Panc1 (cell line): ENCODE results near the gene HNRNPM. TPM values are rescaled to one million over a fixed set of nuclear protein-coding genes. Genes with fewer than 3 reads are reported as not detected.

Source experiments
- ATAC-seq: fragments of 200-7000 bp; cut with Tn5 transposase; 2 replicates; pipeline ENCODE4 v1.9.1; 2020; ENCODE audit warnings: mild to moderate bottlenecking, moderate library complexity
- BruUV-seq: library from RNA; stranded (reverse); fragments of 400-500 nt; replicated peaks from 2 replicates; lab custom pipeline; 2021; lab: Mats Ljungman, UMichigan
- CTCF ChIA-PET: fragments of 300-600 bp; sonication (Branson Sonifier 250); formaldehyde crosslinking; loops from one replicate; lab custom pipeline; 2022; ENCODE audit warnings: antibody characterized with exemption; lab: Charles Lee
- POLR2A ChIA-PET: fragments of 300-600 bp; sonication (Branson Sonifier 250); formaldehyde crosslinking; loops from one replicate; lab custom pipeline; 2022; ENCODE audit warnings: antibody characterized with exemption; lab: Charles Lee
- DNase-seq: peaks from one replicate; pipeline ENCODE4 v3.0.0-alpha.2; 2010; ENCODE audit warnings: low read depth, low spot score
- H3K27ac ChIP-seq: 2 replicates; pipeline ENCODE4 v1.5.1; 2011; ENCODE audit warnings: mild to moderate bottlenecking, low read length, inconsistent platforms
- H3K27me3 ChIP-seq: fragments of 200-500 bp; sonication (Bioruptor generic); 2 replicates; pipeline ENCODE4 v1.6.0; 2014; ENCODE audit warnings: low read length, inconsistent platforms; ENCODE audit not compliant: control insufficient read depth, insufficient read depth
- H3K36me3 ChIP-seq: fragments of 200-500 bp; sonication (Bioruptor generic); 2 replicates; pipeline ENCODE4 v1.5.1; 2014; ENCODE audit warnings: inconsistent platforms, mild to moderate bottlenecking, low read length, moderate library complexity; ENCODE audit not compliant: control insufficient read depth, insufficient read depth
- H3K4me1 ChIP-seq: 2 replicates; pipeline ENCODE4 v1.5.1; 2011; ENCODE audit warnings: inconsistent platforms, mild to moderate bottlenecking, low read length, moderate library complexity; ENCODE audit not compliant: control insufficient read depth, insufficient read depth
- H3K4me3 ChIP-seq, 2 experiments: 2 replicates each; pipeline ENCODE4 v1.5.1; 2011 to 2012; ENCODE audit warnings: low read depth in 2 of 2, low read length in 2 of 2, mild to moderate bottlenecking in 2 of 2, inconsistent platforms in 1 of 2, moderate library complexity in 1 of 2
- H3K9me3 ChIP-seq: fragments of 200-500 bp; sonication (Bioruptor generic); 2 replicates; pipeline ENCODE4 v1.5.1; 2014; ENCODE audit warnings: low read depth, mild to moderate bottlenecking, inconsistent platforms, low read length, moderate library complexity; ENCODE audit not compliant: control insufficient read depth, insufficient read depth
- POLR2AphosphoS5 ChIP-seq: IDR thresholded peaks from 2 replicates; pipeline ENCODE4 v1.6.1; 2012; ENCODE audit warnings: mild to moderate bottlenecking, low read depth, low read length, moderate library complexity
- REST ChIP-seq, 2 experiments: IDR thresholded peaks; 2 replicates each; pipeline ENCODE4 v1.6.1; 2011 to 2012; ENCODE audit warnings: low read depth in 2 of 2, control low read depth in 1 of 2, low read length in 1 of 2, mild to moderate bottlenecking in 1 of 2, moderate library complexity in 1 of 2; ENCODE audit not compliant: insufficient read depth in 1 of 2
- SIN3A ChIP-seq: IDR thresholded peaks from 2 replicates; pipeline ENCODE4 v1.6.1; 2012; ENCODE audit warnings: low read depth, mild to moderate bottlenecking, low read length, moderate library complexity, borderline replicate concordance; ENCODE audit not compliant: insufficient read depth
- TCF7L2 ChIP-seq: IDR thresholded peaks from 2 replicates; pipeline ENCODE4 v1.6.1; 2011; ENCODE audit warnings: mild to moderate bottlenecking, low read depth, low read length, inconsistent platforms
- in situ Hi-C: cut with HindIII; loops from 2 replicates; pipeline ENCODE4 v1.10.0; 2016; ENCODE audit warnings: low sequenced_read_pairs, low pct_unique_long_range_greater_than_20kb
- intact Hi-C: fragments of 100-400 bp; cut with micrococcal nuclease; formaldehyde crosslinking; loops from one replicate; pipeline ENCODE4 v1.10.0; 2022; ENCODE audit not compliant: unreplicated experiment
- total RNA-seq: library from RNA; stranded (reverse); gene quantifications from one replicate; pipeline ENCODE4 v1.2.1, GENCODE V29; 2021; ENCODE audit not compliant: unreplicated experiment
- TF ChIP-seq, protein P1 (sequence below): fragments of 450-650 bp; IDR thresholded peaks from 2 replicates; pipeline ENCODE4 v1.5.1; 2017; ENCODE audit warnings: mild to moderate bottlenecking

HNRNPM gene
- total RNA-seq, 1 experiment from 2014 or later, result 225 TPM

GRCh38 chr19:8463365-8463764, 18.6 kb downstream of the HNRNPM start:
- POLR2A ChIA-PET, result interaction anchor here (0.5 to 0.6 kb wide), 3 partner anchors 62 to 100 kb away, joined by 3 to 20 read pairs (median 11); no protein-coding TSS in a partner anchor

DNA sequence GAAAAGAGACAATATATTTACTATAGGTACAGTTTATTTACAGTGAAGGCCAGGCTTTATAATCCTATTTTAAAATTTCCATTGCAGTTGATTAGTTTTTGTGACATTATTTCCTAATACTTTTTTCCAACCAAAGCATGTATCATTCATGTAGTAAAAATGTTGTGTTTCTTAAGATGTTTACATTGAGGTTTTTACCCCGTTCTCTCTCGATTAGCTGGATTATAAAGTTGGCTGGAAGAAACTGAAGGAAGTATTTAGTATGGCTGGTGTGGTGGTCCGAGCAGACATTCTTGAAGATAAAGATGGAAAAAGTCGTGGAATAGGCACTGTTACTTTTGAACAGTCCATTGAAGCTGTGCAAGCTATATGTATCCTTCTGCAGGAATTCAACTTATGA, 21.2 kb downstream of the HNRNPM start:
- ChIA-PET POLR2A (interaction anchor here (0.6 kb wide), 1 partner anchor 19 kb away, joined by 3 read pairs; no protein-coding TSS in a partner anchor), CTCF (no interaction called here)
- H3K4me3 ChIP-seq, result no peak overlapping the region
- no peaks in the 10 kb centered on the region for H3K9me3 ChIP-seq
- H3K27me3 ChIP-seq, result no peaks in the 10 kb centered on the region
- ATAC-seq (no peak), DNase-seq (no peak)
- intact Hi-C loops, result no loop called here
- BruUV-seq, result no TSS peak
- H3K27ac ChIP-seq, result no peak overlapping the region
- in situ Hi-C loops, result no loop called here
- peaks cover 47% of the 10 kb centered on the region for H3K36me3 ChIP-seq
- TF ChIP-seq, protein P1, sequence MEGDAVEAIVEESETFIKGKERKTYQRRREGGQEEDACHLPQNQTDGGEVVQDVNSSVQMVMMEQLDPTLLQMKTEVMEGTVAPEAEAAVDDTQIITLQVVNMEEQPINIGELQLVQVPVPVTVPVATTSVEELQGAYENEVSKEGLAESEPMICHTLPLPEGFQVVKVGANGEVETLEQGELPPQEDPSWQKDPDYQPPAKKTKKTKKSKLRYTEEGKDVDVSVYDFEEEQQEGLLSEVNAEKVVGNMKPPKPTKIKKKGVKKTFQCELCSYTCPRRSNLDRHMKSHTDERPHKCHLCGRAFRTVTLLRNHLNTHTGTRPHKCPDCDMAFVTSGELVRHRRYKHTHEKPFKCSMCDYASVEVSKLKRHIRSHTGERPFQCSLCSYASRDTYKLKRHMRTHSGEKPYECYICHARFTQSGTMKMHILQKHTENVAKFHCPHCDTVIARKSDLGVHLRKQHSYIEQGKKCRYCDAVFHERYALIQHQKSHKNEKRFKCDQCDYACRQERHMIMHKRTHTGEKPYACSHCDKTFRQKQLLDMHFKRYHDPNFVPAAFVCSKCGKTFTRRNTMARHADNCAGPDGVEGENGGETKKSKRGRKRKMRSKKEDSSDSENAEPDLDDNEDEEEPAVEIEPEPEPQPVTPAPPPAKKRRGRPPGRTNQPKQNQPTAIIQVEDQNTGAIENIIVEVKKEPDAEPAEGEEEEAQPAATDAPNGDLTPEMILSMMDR, result no peak
- no peak for TF ChIP-seq TCF7L2
- H3K4me1 ChIP-seq, result peaks cover 17% of the 10 kb centered on the region

More at GRCh38 chr19:8463365-8463764, 18.6 kb downstream of the HNRNPM start:
- no peak overlapping the region for H3K27ac ChIP-seq
- no peak for DNase-seq
- intact Hi-C loops, result no loop called here
- no peak for TF ChIP-seq TCF7L2
- no peak for TF ChIP-seq REST (IDR thresholded peaks at IDR 0.05; ENCODE audit: insufficient read depth in 1 of 2, low read depth in 2 of 2, low read length in 1 of 2)
- TF ChIP-seq, protein P1, result no peak
- in situ Hi-C loops, result no loop called here
- H3K27me3 ChIP-seq, result no peaks in the 10 kb centered on the region
- H3K9me3 ChIP-seq, result no peaks in the 10 kb centered on the region
- H3K4me3 ChIP-seq, result no peak overlapping the region
- peaks cover 42% of the 10 kb centered on the region for H3K4me1 ChIP-seq
- peaks cover 38% of the 10 kb centered on the region for H3K36me3 ChIP-seq
- no TSS peak for BruUV-seq
- CTCF ChIA-PET, result no interaction called here
- ATAC-seq, result no peak

DNA sequence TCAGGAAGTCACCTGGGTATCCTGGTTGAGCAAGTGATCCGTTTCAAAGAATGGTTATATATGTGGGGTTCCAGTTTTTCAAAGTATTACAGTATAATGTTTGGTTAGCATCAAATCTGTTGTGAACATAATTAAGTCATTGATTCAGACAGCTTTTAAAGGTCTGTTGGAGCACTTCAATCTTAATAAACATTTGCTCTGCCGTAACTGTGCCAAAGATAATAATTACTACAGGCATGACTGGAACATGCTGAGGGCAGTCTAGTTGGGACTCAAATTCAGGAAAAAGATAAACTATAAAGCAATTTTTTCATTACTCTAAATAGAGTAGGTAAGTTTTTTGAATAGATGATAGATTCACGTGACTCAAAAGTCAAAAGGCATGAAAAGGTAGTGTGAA, 23.3 kb downstream of the HNRNPM start:
- Histone ChIP-seq H3K36me3 (peaks cover 49% of the 10 kb centered on the region), H3K27ac (no peak overlapping the region), H3K4me1 (no peaks in the 10 kb centered on the region), H3K27me3 (no peaks in the 10 kb centered on the region), H3K4me3 (no peak overlapping the region), H3K9me3 (no peaks in the 10 kb centered on the region)
- ChIA-PET CTCF (no interaction called here), POLR2A (interaction anchor here (0.6 kb wide), 1 partner anchor 10 kb away, joined by 3 read pairs; no protein-coding TSS in a partner anchor)
- in situ Hi-C loops, result no loop called here
- TF ChIP-seq TCF7L2, result no peak
- no peak for TF ChIP-seq REST (IDR thresholded peaks at IDR 0.05; ENCODE audit: insufficient read depth in 1 of 2, low read depth in 2 of 2, low read length in 1 of 2)
- TF ChIP-seq SIN3A, result no peak
- TF ChIP-seq POLR2AphosphoS5, result no peak
- TF ChIP-seq, protein P1, result no peak
- intact Hi-C loops, result no loop called here
- ATAC-seq (no peak), DNase-seq (no peak)
- BruUV-seq, result no TSS peak
